MM.1S (cell line): Measurements from ENCODE around the gene LRRC45.

Source experiments
- DNase-seq: peaks from one replicate; pipeline ENCODE4 v3.0.0-alpha.2; 2015
- H2AFZ ChIP-seq: fragments of 300-600 bp; sonication (generic); 2 replicates; pipeline ENCODE4 v1.6.0; 2016; ENCODE audit warnings: antibody characterized with exemption, low read length
- H3F3A ChIP-seq: fragments of 300-600 bp; sonication (generic); 2 replicates; pipeline ENCODE4 v1.6.1; 2016; ENCODE audit warnings: mild to moderate bottlenecking, antibody characterized with exemption, low read length, moderate library complexity, mixed read lengths; ENCODE audit not compliant: insufficient read depth
- H3K27ac ChIP-seq: fragments of 300-600 bp; sonication (generic); 2 replicates; pipeline ENCODE4 v1.5.1; 2016; ENCODE audit warnings: mild to moderate bottlenecking, low read length
- H3K27me3 ChIP-seq: fragments of 300-600 bp; sonication (generic); replicated peaks from 2 replicates; pipeline ENCODE4 v1.6.0; 2016; ENCODE audit warnings: low read length; ENCODE audit not compliant: insufficient read depth
- H3K36me3 ChIP-seq: fragments of 300-600 bp; sonication (generic); replicated peaks from 2 replicates; pipeline ENCODE4 v1.6.1; 2016; ENCODE audit warnings: mild to moderate bottlenecking, low read length, mixed read lengths; ENCODE audit not compliant: insufficient read depth
- H3K4me1 ChIP-seq: fragments of 300-600 bp; sonication (generic); 2 replicates; pipeline ENCODE4 v1.6.1; 2016; ENCODE audit warnings: low read length, mixed read lengths
- H3K4me2 ChIP-seq: fragments of 300-600 bp; sonication (generic); 2 replicates; pipeline ENCODE4 v1.6.0; 2016; ENCODE audit warnings: low read depth, low read length
- H3K4me3 ChIP-seq: fragments of 300-600 bp; sonication (generic); 2 replicates; pipeline ENCODE4 v1.5.1; 2016; ENCODE audit warnings: low read length, mixed read lengths
- H3K79me2 ChIP-seq: fragments of 300-600 bp; sonication (generic); 2 replicates; pipeline ENCODE4 v1.6.1; 2016; ENCODE audit warnings: mixed run types, low read length, mixed read lengths
- H3K9ac ChIP-seq: fragments of 300-600 bp; sonication (generic); 2 replicates; pipeline ENCODE4 v1.6.1; 2016; ENCODE audit warnings: low read length, mixed read lengths
- H3K9me2 ChIP-seq: fragments of 300-600 bp; sonication (generic); replicated peaks from 2 replicates; pipeline ENCODE4 v1.6.1; 2016; ENCODE audit warnings: mild to moderate bottlenecking, low read length, mixed read lengths; ENCODE audit not compliant: insufficient read depth
- H3K9me3 ChIP-seq: fragments of 300-600 bp; sonication (generic); replicated peaks from 2 replicates; pipeline ENCODE4 v1.6.1; 2016; ENCODE audit warnings: mild to moderate bottlenecking, low read length, mixed read lengths; ENCODE audit not compliant: insufficient read depth
- H4K20me1 ChIP-seq: fragments of 300-600 bp; sonication (generic); 2 replicates; pipeline ENCODE4 v1.6.1; 2016; ENCODE audit warnings: mild to moderate bottlenecking, low read length, moderate library complexity, mixed read lengths; ENCODE audit not compliant: insufficient read depth
- EZH2 ChIP-seq: fragments of 300-600 bp; sonication (generic); optimal IDR thresholded peaks from 2 replicates; pipeline ENCODE3; 2017; ENCODE audit warnings: low read depth, mild to moderate bottlenecking, antibody characterized with exemption, low read length, mixed read lengths
- EZH2phosphoT487 ChIP-seq: fragments of 300-600 bp; sonication (generic); IDR thresholded peaks from 2 replicates; pipeline ENCODE4 v1.6.1; 2018; ENCODE audit warnings: antibody characterized with exemption, low read length
- TF ChIP-seq, protein P1 (sequence below): fragments of 300-600 bp; sonication (generic); IDR thresholded peaks from 2 replicates; pipeline ENCODE4 v1.5.1; 2016; ENCODE audit warnings: antibody characterized with exemption, low read length, mixed read lengths

Gene LRRC45

DNA sequence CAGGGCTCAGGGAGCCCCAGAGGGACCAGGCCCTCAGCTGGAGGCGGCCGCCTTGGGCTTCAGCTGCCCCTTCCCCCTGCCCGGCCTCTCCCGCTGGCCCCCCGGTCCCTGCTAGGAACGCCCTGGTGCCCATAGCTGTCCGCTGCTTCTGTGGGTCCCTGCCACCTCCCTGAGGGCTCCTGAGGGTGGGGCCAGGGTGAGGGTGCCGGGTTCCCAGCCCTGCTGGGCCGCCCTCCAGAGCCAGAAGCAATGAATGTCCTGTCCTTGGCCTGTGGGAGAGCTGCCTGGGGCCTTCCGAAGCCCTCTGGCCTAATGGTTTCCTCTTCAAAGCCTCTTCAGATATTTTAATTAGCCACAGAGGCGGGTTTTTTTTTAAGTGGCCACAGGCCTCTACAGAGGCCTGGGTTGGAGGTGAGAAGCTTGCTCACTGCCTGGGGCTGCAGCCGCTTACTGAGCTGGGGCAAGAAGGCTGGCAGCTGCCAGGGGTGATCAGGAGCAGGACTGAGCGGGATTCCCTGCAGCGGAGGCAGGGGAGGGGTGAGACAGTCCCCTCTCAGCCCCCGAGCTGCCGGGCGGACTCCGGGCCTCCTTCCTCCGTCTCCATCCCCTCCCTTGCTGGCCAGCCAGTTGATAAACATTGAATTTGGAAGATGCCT lies 10.3 kb upstream of the LRRC45 start:
- Histone ChIP-seq H3K79me2 (no peaks in the 10 kb centered on the region), H3K9ac (no peak overlapping the region), H4K20me1 (no peaks in the 10 kb centered on the region), H3K27ac (no peak overlapping the region), H3K9me2 (no peaks in the 10 kb centered on the region), H3K9me3 (no peaks in the 10 kb centered on the region), H3K4me3 (no peak overlapping the region), H3K36me3 (no peaks in the 10 kb centered on the region), H3K4me2 (no peak overlapping the region), H3K4me1 (no peaks in the 10 kb centered on the region), H3F3A (no peaks in the 10 kb centered on the region), H2AFZ (no peak overlapping the region), H3K27me3 (no peaks in the 10 kb centered on the region)
- no peak for DNase-seq
- TF ChIP-seq EZH2, result no peak
- TF ChIP-seq, protein P1, sequence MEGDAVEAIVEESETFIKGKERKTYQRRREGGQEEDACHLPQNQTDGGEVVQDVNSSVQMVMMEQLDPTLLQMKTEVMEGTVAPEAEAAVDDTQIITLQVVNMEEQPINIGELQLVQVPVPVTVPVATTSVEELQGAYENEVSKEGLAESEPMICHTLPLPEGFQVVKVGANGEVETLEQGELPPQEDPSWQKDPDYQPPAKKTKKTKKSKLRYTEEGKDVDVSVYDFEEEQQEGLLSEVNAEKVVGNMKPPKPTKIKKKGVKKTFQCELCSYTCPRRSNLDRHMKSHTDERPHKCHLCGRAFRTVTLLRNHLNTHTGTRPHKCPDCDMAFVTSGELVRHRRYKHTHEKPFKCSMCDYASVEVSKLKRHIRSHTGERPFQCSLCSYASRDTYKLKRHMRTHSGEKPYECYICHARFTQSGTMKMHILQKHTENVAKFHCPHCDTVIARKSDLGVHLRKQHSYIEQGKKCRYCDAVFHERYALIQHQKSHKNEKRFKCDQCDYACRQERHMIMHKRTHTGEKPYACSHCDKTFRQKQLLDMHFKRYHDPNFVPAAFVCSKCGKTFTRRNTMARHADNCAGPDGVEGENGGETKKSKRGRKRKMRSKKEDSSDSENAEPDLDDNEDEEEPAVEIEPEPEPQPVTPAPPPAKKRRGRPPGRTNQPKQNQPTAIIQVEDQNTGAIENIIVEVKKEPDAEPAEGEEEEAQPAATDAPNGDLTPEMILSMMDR, result no peak
- no peak for TF ChIP-seq EZH2phosphoT487

DNA sequence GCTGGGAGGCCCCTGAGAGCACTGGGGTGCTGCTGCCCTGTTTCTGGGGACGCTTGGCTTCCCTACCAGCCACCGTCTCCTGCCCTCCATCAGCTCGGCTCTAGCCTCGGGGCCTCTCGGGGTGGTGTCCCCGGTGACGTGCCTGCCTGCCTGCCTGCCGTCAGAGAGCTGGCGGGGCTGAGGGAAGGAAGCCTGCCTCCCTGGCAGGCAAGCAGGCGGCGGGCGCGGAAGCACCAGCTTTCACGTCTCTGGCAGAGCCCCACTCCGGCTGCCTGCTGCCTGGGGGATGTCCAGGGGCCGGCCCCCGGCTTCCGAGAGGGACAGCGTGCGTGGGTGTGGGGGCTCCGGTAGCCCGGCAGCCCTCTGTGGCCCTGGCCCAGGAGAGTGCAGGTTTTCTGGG lies 9.8 kb upstream of the LRRC45 start:
- Histone ChIP-seq H3K9me3 (no peaks in the 10 kb centered on the region), H3K36me3 (no peaks in the 10 kb centered on the region), H3K4me1 (no peaks in the 10 kb centered on the region), H3K27me3 (no peaks in the 10 kb centered on the region), H4K20me1 (no peaks in the 10 kb centered on the region), H3K79me2 (no peaks in the 10 kb centered on the region), H3K9ac (no peak overlapping the region), H2AFZ (no peak overlapping the region), H3K9me2 (no peaks in the 10 kb centered on the region), H3K4me3 (no peak overlapping the region), H3K27ac (no peak overlapping the region), H3F3A (no peaks in the 10 kb centered on the region), H3K4me2 (no peak overlapping the region)
- TF ChIP-seq, protein P1, result no peak
- TF ChIP-seq EZH2, result no peak
- no peak for TF ChIP-seq EZH2phosphoT487
- DNase-seq, result no peak

DNA sequence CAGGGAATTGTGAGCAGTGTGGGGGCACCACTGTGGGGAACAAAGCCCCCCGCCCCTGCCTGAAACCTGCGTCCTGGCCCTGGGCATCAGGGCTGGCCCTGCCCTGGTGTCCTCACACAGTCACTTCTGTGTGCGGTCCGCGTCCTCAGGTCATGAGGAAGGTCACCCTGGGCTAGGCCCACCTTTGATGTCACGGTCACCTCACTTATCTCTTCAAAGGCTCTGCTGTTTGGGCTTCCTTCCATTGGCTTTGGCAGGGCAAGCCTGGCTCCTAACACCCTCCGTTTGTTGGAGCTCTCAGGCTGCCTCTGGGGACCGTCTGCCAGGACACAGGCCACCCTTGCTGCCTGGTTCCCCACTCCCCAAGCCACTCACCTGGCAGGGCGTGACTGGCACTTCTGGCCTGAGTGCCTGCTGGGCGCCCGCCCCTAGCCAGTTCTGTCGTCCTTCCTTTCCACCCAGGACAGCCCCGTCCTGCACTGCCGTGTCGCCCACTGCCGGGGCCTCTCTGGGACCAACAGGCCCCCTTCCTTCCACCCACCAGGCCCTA lies 9.3 kb upstream of the LRRC45 start:
- DNase-seq, result no peak
- no peak overlapping the region for H3K27ac ChIP-seq
- no peaks in the 10 kb centered on the region for H3F3A ChIP-seq
- no peaks in the 10 kb centered on the region for H3K36me3 ChIP-seq
- H3K79me2 ChIP-seq, result no peaks in the 10 kb centered on the region
- H3K4me2 ChIP-seq, result no peak overlapping the region
- no peak overlapping the region for H3K4me3 ChIP-seq
- no peaks in the 10 kb centered on the region for H3K27me3 ChIP-seq
- TF ChIP-seq, protein P1, result no peak
- no peak for TF ChIP-seq EZH2
- TF ChIP-seq EZH2phosphoT487, result no peak
- H3K4me1 ChIP-seq, result no peaks in the 10 kb centered on the region
- H4K20me1 ChIP-seq, result no peaks in the 10 kb centered on the region
- H2AFZ ChIP-seq, result no peak overlapping the region
- H3K9me3 ChIP-seq, result no peaks in the 10 kb centered on the region
- no peak overlapping the region for H3K9ac ChIP-seq
- no peaks in the 10 kb centered on the region for H3K9me2 ChIP-seq
